Breast epithelium (tissue), 3 donors: ENCODE results near the gene ZBTB4.

ENCODE experiments used
- POLR2A ChIP-seq: fragments of 450-650 bp; IDR thresholded peaks from one replicate; pipeline ENCODE4 v1.6.1; 2016; ENCODE audit warnings: antibody characterized with exemption, mild to moderate bottlenecking, moderate library complexity
- POLR2AphosphoS5 ChIP-seq, 3 donors: sonication (generic); formaldehyde crosslinking; IDR thresholded peaks; one replicate each; pipeline ENCODE4 v1.6.1; 2017; ENCODE audit warnings: antibody characterized with exemption in 3 of 3
- TF ChIP-seq, protein P1 (sequence below), 3 donors: fragments of 450-650 bp; IDR thresholded peaks; one replicate each; pipeline ENCODE4 v1.5.1; 2016 to 2017; ENCODE audit warnings: antibody characterized with exemption in 3 of 3, mild to moderate bottlenecking in 3 of 3, moderate library complexity in 3 of 3

DNA sequence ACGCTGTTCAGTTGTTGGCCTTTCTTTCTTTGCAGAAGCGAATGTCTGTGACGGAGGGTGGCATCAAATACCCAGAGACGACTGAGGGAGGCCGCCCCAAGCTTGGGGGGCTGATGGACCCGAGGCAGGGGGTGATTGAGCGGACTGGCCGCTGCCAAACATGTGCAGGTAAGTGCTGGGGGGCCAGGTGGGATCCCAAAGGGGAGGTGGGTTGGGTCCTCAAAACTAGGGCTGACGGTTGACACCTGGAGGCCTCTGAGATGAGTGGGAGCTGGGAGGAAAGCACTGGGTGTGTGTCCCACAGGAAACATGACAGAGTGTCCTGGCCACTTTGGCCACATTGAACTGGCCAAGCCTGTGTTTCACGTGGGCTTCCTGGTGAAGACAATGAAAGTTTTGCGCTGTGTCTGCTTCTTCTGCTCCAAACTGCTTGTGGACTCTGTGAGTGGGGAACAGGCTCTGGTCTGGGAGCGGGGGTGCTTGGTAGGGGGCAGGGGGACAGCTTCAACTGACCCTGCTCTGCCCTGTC, 16.5 kb upstream of the ZBTB4 start:
- TF ChIP-seq POLR2A (no peak), POLR2AphosphoS5 (IDR thresholded peaks at IDR 0.05) (no peak)
- TF ChIP-seq, protein P1, sequence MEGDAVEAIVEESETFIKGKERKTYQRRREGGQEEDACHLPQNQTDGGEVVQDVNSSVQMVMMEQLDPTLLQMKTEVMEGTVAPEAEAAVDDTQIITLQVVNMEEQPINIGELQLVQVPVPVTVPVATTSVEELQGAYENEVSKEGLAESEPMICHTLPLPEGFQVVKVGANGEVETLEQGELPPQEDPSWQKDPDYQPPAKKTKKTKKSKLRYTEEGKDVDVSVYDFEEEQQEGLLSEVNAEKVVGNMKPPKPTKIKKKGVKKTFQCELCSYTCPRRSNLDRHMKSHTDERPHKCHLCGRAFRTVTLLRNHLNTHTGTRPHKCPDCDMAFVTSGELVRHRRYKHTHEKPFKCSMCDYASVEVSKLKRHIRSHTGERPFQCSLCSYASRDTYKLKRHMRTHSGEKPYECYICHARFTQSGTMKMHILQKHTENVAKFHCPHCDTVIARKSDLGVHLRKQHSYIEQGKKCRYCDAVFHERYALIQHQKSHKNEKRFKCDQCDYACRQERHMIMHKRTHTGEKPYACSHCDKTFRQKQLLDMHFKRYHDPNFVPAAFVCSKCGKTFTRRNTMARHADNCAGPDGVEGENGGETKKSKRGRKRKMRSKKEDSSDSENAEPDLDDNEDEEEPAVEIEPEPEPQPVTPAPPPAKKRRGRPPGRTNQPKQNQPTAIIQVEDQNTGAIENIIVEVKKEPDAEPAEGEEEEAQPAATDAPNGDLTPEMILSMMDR (IDR thresholded peaks at IDR 0.05) = no peak
